HUDEP-2 (cell line): Measurements from ENCODE around the gene FAR2.
"Not testable (repeated sequence)": the region's sequence is repeated elsewhere in the genome, so short reads cannot be mapped to it uniquely, and the experiment has no call there.

Experiments
- DNase-seq, 76 experiments: peaks; one replicate each; lab custom pipeline; 2025; ENCODE audit not compliant: unreplicated experiment in 76 of 76; lab: John Stamatoyannopoulos, UW

The FAR2 gene

DNA sequence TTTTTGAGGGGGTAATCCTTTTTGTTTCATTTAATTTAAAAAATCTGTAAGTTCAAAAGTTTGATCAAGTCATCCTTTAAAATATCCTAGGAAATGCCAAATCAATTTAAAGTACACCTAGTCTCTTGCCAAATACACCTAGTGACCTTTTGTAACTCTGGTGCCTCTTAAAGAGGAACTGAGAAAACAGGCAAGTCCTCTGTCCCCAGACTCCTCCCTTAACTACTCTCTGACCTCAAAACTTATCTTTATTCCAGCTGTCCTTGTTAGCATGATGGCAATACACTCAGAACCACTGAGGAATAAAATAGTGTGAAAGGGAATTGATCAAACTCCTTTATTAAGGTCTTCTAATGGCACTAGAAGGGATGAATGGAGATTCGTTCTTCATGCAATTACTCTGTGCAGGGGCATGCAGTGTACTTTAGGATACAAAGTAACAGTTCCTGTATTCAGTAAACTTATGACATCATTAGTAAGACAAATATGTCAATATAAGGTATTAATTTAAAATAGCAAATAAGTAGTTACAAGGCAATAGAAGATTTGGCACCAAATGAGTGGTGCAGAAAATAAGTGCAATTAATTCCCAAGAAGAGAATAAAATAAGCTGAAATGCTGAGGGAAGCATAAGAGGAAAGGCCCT, 3.3 kb downstream of the FAR2 start:
- peak in 20 of 76 experiments; percentile 2 to 68 (median 34) for DNase-seq

DNA sequence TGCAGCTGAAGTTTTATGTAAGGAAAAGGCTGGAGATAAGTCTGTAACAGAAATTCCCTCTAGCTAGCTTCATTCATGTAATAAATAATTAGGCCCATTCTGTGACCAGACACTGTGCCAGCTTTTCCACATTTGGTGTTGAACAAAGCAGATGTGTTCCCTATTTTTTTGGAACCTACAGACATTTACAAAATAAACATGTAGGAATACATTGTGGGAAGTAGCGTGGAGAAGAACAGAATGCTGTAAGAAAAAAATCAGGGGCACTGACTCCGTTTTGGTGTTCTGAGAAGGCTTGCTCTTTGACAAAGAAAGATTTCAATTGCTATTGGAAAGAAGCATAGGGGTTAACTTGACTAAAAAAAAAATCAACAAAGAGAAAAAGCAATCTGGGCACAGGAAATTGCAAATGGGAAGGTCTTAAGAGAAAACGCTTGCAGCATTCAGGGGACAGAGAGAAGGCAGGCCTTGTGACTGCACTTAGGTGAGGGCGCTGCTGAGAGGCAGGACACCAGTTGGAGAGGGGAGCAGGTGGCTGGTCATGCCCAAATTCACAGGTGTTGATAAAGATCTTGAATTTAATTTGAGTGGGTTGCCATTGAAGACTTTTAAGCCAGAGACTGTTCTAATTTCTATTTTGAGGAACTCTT, 4.0 kb downstream of the FAR2 start:
- DNase-seq: no peak

DNA sequence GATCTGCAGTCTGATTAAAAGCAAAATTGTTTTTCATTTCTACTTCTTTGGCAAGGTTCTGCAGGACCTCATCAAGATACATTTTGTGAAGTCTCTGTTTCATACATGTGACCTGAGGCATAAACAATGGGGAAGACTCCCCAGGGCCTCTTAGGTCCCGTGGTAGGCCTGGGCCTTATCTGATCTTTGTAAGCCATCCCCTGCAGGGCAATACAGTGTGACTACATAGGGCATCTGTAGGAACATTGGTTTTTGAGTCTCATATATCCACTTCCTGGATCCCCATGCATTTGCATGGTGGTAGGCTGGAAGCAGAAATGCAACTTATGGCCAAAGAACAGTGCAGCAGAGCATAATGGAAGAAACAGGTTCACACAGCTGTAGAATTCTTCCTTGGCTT, 6.0 kb downstream of the FAR2 start:
- peak in 31 of 76 experiments; percentile 5 to 67 (median 23) for DNase-seq

DNA sequence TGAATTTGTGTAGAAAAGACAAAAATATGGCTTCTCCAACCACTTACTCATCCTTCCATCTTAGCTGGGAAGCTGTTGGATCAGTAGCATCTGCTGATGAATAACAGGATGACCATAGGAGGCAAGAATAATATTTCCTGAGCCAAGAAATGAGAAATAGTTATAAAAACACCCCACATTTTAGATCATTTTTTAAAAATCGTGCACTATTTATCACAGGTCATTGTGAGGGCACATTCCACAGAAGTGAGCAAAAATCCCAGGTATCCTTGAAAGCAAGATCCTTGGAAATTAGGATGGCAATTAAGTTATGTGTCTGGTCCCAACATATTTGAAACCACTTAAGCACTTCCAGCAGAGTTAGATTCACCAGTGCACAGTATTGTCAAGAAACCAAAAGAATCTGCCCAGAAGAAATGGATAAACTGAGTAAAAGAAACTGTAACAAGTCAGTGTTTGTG, 8.4 kb downstream of the FAR2 start:
- DNase-seq: no peak

DNA sequence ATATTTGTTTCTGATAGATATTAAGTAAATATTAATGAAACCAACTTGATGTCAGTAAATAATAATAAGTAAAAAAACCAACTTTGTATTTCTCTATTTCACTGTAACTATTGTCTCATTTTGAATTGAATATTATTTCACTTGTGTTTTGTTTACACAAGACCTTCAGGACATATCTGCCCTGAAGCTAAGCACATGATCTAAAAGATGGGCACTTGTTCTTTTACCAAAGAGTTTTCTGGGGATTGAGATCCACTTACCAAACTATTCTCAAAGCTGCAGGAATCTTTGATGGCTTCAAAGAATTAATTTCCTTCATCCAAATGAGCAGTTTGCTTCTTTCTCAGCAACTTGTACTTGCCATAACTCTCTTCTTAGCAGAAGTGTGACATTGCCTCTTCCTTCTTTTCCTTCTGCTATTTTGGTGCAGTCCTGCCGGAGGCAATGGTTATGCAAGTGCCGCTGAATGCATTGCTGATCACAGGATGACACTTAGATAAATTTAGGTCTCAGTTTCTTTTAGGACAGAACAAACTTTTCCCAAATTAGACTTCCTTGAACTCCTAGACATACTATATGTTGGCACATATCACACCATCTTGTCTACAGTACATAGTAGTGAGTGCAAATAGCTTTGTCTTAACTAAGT, 9.2 kb downstream of the FAR2 start:
- no peak for DNase-seq

DNA sequence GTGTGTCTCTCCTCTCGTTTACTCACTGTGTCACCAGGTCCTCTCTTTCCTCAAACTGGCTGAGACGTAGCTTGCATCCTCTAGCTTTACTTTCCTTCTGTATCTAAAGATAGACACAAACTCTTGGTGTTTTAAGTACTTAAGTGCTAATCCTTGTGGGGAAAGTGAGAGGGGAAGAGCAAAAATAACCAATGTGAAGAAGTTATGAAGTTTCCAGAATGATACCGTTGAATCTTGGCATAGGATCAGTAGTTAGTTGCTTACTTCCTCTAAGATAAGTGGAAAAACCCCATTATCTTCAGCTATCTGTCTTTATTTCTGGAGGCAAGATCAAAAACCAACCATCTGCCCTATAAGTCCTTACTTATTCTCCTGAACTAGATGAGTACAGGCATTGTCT, 10.6 kb downstream of the FAR2 start:
- peak in 13 of 76 experiments; percentile 12 to 67 (median 41) for DNase-seq

DNA sequence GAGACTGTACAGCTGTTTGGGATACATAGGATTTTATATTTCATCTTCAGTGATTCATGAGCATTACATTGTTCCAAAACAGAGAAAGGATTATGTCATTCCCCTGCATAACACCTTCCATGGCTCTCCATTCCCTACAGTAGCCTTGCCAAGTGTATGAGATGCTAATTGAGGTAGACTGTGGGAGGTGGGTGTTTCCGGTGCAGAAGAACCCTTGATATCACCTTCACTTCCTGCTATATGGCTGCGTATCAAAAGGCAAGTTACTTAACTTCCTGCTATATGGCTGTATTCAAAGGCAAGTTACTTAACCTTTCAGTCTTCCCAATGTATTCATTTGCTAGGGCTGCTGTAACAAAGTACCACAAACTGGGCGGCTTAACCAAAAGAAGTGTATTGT, 11.2 kb downstream of the FAR2 start:
- DNase-seq: no peak

DNA sequence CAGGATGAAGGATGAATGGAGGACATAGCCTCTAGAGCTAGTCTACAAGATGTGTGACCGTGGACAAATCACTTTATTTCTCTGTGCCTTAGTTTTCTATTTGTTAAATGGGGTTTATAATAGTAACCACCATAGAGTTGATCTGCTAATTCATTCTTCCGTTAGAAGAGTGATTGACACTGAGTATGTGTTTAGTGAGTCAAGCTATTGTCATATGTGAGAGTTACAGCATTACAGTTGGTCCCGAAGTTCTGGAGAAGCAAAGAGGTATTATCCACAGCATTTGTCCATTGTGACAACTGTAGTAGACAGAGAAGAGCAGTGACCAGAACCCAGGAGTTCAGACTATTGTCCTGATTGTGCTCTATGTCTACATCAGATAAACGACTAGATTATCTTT, 14.1 kb downstream of the FAR2 start:
- DNase-seq: no peak

DNA sequence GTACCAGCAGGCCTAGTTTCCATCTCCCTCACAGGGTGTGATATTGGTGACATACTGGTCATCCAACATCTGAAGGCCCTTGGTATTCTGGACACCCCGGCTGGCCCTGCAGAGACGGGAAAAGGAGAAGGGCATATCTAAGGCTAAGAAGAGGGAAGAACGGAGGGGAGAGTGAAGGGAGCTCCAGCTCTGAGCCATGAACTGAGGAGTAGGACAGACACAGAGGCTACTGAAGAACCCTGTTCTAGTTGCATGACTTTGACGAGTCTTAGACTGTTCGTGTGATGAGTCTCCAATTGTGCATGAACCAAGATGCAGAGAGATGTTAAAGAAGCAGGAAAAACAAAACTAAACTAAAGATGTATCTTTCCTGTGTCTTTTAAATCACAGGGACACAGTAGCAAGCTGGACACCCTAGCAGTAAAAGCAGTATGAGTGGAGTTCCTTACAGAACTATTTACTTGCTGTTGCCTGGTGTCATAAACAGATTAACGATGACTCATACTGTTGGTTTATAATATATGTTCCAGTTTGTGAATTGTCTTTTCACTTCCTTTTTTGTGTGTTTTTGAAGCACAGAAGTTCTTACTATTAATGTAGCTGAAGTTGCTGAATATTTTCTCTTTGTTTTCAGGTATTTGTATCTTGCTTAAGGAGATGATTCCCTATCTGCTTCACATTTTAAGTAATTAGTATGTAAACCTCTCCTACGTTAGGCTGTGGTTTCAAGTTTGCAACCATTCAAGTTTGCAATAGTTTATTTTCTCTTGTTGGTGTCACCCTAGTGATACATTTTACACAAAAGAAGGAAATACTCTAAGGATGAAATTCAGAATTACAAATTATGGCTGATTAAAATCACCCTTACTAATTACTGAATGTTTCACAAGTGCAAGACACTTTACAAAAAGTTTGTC, 15.7 kb downstream of the FAR2 start:
- peak in 12 of 76 experiments; percentile 4 to 49 (median 24) for DNase-seq

DNA sequence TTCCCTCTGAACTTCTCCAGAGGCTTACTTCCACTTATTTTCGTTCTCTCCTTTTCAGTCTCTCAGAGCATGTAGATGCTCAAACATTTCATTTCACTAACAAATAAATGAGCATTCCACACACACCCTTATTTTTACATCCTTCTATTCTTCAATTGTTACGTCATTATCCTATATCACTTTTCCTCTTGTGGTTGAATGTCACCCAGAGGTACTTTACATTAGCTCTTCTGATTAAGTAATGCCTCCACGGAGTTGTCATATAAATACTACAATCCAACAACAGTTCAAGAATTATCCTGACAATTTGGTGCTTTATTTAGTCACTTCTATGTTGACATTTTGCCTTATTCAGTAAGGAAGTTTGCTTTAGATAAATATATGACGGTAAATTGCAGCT, 18.4 kb downstream of the FAR2 start:
- DNase-seq: no peak

DNA sequence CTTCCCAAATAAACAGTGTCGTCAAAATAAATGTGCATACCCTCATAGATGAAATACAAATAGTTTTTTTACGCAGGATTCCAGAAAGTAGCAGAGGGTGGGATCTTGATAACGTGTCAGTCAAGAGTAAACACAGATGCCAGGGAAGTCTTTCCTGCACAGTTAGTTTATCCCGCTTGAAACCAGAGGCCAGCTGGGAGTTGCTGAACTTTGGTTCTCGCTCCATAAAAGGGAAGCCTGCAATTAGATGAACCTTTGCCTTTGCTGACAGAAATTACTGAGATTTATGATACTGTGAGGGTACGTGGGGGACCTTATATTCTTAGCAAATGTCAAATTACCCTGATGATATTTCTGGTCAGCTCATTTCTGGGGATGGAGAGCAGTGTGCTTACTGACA, 18.9 kb downstream of the FAR2 start:
- DNase-seq: no peak

DNA sequence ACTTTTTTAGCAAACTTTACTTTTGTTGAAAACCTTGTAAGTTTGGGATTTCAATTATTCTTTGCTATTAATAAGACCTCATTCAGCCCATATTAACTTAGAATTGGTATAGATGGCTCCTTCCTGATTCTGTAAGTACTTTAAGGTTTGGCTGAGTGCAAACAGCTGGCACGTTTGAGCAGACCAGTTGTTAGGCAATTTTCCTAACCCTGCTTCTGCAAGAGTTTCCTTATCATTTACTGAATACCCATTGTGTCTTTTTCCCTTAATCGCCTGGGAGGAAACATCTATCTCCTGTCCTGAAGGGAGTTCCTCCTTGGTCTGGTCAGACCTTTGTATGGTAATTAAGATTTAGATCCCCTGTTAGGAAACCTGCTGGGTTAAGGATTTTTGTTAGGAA, 20.9 kb downstream of the FAR2 start:
- DNase-seq: not testable (repeated sequence)

DNA sequence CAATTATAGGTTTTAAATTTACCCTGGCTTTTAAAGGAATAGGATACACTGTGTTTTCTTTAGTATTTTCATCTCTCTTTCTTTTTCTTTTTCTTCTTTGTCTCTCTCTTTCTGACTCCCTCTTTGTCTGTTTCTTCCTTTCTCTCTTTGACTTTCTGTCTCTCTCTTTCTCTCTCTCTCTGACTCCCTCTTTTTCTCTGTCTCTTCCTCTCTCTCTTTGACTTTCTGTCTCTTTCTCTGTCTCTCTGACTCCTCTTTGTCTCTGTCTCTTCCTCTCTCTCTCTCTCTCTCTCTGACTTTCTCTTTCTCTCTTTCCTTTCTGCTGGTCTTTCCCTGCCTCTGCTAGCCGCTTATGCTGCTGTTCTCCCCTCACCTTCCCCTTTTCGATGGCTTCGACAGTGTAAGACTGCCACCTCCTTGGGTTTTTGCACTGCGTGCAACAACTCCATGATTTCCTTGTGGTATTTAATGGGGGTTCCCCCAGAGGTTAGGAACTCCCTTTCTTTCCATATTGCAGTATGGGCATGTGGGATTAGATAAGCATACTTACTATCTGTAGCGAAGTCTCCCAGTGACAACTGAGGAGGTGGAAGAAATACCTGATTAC, 21.5 kb downstream of the FAR2 start:
- not testable (repeated sequence) for DNase-seq

DNA sequence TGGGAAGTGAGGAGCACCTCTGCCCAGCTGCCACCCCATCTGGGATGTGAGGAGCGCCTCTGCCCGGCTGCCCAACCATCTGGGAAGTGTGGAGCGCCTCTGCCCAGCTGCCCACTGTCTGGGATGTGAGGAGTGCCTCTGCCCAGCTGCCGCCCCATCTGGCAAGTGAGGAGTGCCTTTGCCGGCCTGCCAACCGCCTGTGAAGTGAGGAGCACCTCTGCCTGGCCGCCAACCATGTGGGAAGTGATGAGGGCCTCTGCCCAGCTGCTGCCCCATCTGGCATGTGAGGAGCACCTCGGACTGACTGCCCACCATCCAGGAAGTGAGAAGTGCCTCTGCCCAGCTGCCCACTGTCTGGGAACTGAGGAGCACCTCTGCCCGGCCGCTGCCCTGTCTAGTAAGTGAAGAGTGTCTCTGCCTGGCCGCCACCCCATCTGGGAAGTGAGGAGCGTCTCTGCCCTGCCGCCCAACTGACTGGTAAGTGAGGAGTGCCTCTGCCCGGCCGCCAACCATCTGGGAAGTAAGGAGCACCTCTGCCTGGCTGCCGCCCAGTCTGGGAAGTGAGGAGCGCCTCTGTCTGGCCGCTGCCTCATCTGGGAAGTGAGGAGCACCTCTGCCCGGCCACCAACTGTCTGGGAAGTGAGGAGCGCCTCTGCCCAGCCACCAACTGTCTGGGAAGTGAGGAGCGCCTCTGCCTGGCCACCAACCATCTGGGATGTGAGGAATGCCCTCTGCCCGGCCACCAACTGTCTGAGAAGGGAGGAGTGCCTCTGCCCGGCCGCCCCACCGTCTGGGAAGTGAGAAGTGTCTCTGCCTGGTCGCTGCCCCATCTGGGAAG, 22.6 kb downstream of the FAR2 start:
- DNase-seq: no peak

DNA sequence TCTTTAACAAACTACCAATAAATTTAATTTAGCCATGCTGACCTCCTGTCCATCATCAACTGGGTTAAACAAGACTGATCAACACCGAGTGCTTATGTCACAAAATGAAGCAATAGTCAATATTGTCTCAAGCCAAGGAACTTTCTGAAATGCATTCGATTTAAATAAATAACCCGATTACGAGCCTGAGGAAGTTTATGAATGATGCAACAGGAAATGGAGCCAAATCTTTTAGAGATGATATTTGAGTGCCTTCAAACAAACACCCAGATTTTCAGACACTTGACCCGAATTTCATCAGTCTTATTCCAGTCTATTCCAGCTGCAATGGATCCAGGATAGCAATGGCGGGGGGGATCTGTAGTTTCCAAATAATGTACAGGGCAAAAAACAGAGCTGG, 27.9 kb downstream of the FAR2 start:
- no peak for DNase-seq

DNA sequence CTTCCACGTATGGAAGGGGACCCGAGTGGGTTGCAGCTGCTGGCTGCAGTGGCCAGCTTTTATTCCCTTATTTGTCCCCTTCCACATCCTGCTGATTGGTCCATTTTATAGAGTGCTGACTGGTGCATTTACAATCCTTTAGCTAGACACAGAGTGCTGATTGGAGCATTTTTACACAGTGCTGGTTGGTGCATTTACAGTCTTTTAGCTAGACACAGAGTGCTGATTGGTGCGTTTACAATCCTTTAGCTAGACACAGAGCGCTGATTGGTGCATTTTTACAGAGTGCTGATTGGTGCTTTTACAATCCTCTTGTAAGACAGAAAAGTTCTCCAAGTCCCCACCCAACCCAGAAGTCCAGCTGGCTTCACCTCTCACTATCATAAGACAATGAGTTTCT, 33.2 kb downstream of the FAR2 start:
- DNase-seq: not testable (repeated sequence)

DNA sequence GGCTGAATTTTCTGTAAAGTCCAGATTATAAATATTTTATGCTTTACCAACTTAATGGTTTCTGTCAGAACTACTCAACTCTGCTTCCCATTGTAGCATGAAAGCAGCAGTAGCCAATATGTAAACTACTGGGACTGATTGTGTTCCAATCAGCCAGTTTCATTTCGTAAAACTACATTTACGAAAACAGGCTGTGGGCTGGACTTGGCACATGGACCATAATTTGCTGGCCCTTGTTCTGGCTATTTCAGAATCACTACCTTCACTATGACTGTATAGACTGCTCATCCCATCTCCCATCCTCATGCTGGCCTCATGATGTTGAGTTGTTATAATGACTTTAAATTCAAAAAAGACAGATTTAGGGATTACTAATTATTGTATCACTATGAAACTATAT, 38.7 kb downstream of the FAR2 start:
- no peak for DNase-seq

DNA sequence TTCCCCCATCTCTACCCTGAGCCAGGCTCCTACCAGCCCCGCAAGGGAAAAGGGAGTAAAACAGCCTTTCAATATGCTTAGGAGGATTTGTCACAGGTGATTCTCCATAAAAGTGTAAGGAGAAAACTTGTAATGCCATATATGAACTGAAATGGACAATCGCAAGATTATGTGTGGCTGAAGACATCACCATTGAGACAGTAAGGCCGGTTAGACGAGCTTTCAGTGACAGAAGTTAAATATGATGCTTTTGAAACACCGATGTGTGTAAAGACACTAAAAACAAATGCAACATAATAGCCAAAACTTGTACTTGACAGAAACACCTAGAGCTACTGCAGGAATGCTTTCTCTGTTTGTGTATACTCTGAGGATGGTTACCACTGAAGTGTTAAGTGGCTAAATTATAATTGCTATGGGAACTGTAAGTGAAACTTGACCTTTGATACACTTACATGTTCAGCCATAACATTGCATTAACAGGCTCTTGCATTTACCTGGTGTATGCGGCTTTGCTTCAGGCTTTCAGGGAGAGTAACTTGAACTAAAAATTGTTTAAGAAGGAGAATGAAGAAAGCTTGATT, 42.3 kb downstream of the FAR2 start:
- DNase-seq: no peak

DNA sequence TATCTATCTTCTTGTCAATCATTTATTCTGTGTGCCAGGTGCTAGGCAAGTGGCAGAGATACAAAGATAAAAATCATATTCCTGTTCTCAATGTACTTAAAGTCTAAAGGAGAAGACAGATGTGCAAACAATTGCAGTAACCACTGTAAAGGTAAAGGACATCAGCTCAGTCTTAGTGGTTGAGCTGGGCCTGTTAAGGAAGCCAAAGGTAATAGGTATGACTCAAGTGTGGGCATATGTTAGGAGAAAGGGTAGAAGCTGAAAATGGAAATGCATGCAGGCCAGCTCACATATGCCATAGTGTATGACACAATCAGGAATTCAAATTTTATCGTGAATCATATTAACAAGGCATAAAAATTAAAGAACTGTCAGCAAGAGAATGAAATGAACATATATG, 49.8 kb downstream of the FAR2 start:
- no peak for DNase-seq
